HCT116 (cell line): ENCODE data around the gene ARHGAP18. TPM values are rescaled to one million over a fixed set of nuclear protein-coding genes. Genes with fewer than 3 reads are reported as not detected.

Experiments used
- CEBPB ChIP-seq: IDR thresholded peaks from 2 replicates; pipeline ENCODE4 v1.6.1; 2012; ENCODE audit warnings: low read depth
- ELF1 ChIP-seq: IDR thresholded peaks from 2 replicates; pipeline ENCODE4 v1.6.1; 2012; ENCODE audit warnings: low read depth, borderline replicate concordance
- EZH2phosphoT487 ChIP-seq: fragments of 200-600 bp; IDR thresholded peaks from 2 replicates; pipeline ENCODE4 v1.6.1; 2018; ENCODE audit warnings: antibody characterized with exemption, borderline replicate concordance
- FOSL1 ChIP-seq: IDR thresholded peaks from 2 replicates; pipeline ENCODE4 v1.6.1; 2012; ENCODE audit warnings: low read depth
- RAD21 ChIP-seq: IDR thresholded peaks from 2 replicates; pipeline ENCODE4 v1.6.1; 2012; ENCODE audit warnings: low read depth, mild to moderate bottlenecking
- REST ChIP-seq: IDR thresholded peaks from 2 replicates; pipeline ENCODE4 v1.6.1; 2012; ENCODE audit warnings: low read depth
- SIN3A ChIP-seq: IDR thresholded peaks from 2 replicates; pipeline ENCODE4 v1.6.1; 2012; ENCODE audit warnings: low read depth
- YY1 ChIP-seq: IDR thresholded peaks from 2 replicates; pipeline ENCODE4 v1.6.1; 2011; ENCODE audit warnings: low read length, low read depth, moderate library complexity, mild to moderate bottlenecking; ENCODE audit not compliant: insufficient replicate concordance; ENCODE audit errors: extremely low read depth
- ZNF274 ChIP-seq: fragments of 200-500 bp; sonication (Bioruptor generic); IDR thresholded peaks from 2 replicates; pipeline ENCODE4 v1.6.1; 2014; ENCODE audit warnings: mild to moderate bottlenecking, low read depth, low read length, inconsistent platforms
- total RNA-seq: library from RNA; stranded (reverse); gene quantifications from one replicate; pipeline ENCODE4 v1.2.1, GENCODE V29; 2021; ENCODE audit not compliant: unreplicated experiment
- TF ChIP-seq, protein P1 (sequence below), 3 experiments: fragments of 200-600 bp in 1 of 3; sonication (generic) in 1 of 3; IDR thresholded peaks in 2 of 3; conservative IDR thresholded peaks in 1 of 3; 2 replicates each; pipeline ENCODE4 v1.5.1; 2012 to 2017; ENCODE audit warnings: low read depth in 2 of 3, low read length in 2 of 3, antibody characterized with exemption in 1 of 3, borderline replicate concordance in 1 of 3, control low read depth in 1 of 3, mild to moderate bottlenecking in 1 of 3, mixed read lengths in 1 of 3, mixed run types in 1 of 3, moderate library complexity in 1 of 3; ENCODE audit not compliant: insufficient read depth in 1 of 3
- TF ChIP-seq, protein P2 (sequence below): IDR thresholded peaks from 2 replicates; pipeline ENCODE4 v1.6.1; 2012

The ARHGAP18 gene
- total RNA-seq, 1 experiment from 2014 or later, result 70.3 TPM

- no peak for TF ChIP-seq REST
- peak; percentile 19; the same call in 1 of the 2 replicates for TF ChIP-seq RAD21
- TF ChIP-seq FOSL1, result peak; percentile 43
- no peak for TF ChIP-seq ELF1
- peak; percentile 28 for TF ChIP-seq YY1
- TF ChIP-seq ZNF274, result no peak
- peak; percentile 88 for TF ChIP-seq CEBPB
- TF ChIP-seq, protein P1, sequence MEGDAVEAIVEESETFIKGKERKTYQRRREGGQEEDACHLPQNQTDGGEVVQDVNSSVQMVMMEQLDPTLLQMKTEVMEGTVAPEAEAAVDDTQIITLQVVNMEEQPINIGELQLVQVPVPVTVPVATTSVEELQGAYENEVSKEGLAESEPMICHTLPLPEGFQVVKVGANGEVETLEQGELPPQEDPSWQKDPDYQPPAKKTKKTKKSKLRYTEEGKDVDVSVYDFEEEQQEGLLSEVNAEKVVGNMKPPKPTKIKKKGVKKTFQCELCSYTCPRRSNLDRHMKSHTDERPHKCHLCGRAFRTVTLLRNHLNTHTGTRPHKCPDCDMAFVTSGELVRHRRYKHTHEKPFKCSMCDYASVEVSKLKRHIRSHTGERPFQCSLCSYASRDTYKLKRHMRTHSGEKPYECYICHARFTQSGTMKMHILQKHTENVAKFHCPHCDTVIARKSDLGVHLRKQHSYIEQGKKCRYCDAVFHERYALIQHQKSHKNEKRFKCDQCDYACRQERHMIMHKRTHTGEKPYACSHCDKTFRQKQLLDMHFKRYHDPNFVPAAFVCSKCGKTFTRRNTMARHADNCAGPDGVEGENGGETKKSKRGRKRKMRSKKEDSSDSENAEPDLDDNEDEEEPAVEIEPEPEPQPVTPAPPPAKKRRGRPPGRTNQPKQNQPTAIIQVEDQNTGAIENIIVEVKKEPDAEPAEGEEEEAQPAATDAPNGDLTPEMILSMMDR (IDR thresholded peaks at IDR 0.05 in 2 of 3, conservative IDR thresholded peaks at IDR 0.05 in 1 of 3; ENCODE audit: borderline replicate concordance in 1 of 3, insufficient read depth in 1 of 3, low read depth in 2 of 3, low read length in 2 of 3), result no peak
- peak; percentile 63 for TF ChIP-seq SIN3A
- TF ChIP-seq, protein P2, sequence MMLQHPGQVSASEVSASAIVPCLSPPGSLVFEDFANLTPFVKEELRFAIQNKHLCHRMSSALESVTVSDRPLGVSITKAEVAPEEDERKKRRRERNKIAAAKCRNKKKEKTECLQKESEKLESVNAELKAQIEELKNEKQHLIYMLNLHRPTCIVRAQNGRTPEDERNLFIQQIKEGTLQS, result no peak; the same call in 1 of the 2 replicates
- TF ChIP-seq EZH2phosphoT487, result no peak
These were observed 39.8 kb upstream of the ARHGAP18 start (continued) for GRCh38 chr6:129749749-129750120.
